ENCODE data around the gene JARID2.

Gene JARID2

DNA sequence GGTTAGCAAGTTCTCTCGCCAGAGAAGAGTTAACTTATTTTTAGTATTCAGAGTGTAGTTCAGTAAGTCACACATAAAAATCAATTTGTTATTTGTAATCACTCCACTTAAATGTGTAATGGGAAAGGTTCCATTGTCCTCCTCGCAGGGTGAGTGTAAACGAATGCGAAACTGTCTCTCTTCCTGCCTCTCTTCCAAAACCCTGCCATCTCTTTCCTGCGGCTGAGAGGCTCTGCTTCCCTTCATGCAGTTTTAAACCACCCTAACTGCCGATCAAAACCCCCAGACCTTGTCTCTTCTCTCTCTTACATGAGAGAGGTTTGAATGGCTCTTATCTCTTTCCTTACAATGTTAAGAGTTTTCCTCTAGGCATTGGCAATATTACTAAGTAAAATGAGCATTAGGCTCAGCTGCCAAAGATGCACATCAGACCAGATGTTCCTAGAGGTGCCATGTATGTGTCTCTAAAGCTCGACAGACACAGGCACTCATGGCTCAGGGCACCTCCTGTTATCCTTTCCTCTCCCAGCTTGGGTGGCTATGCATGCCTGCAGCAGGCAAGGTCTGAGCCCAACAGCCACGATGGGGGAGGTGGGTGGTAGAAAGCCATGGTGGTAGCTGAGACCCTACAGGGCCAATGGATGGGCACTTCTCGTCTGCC, 91.2 kb downstream of the JARID2 start:
- Mint-ChIP-seq H3K4me3 (no peak overlapping the region), H3K36me3 (ENCODE audit: insufficient read depth) (peaks cover 4% of the 10 kb centered on the region), H3K9me3 (no peaks in the 10 kb centered on the region), H3K4me1 (ENCODE audit: low read depth in 2 of 2) (peaks cover 57 to 58% of the 10 kb centered on the region in 2 donors), H3K27ac (peak overlapping the region in 1 of 2 donors; percentile 35), H3K27me3 (no peaks in the 10 kb centered on the region)
- DNase-seq, result no peak
- no peak for ATAC-seq (replicated peaks)

DNA sequence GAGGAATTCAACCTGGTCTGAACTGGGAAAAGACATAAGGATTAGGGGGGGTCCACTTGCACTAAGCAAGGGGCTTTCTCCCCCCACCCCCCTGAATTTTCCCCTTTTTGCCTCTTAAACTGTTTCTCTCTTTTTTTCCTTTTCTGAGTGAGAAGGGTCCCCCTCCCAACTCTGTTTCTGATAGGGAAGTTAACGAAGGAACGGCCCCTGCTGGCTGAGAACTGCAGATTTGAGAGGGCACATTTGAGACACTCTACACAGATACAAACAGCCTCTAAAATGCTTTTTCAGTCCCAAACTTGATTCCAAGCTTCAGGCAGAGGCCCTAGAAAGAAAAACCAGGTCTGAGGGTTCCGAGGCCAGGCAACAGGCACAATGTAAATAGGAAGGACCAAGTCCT, 91.7 kb downstream of the JARID2 start:
- H3K36me3 Mint-ChIP-seq (ENCODE audit: insufficient read depth), result peaks cover 5% of the 10 kb centered on the region
- no peaks in the 10 kb centered on the region for H3K9me3 Mint-ChIP-seq
- H3K4me1 Mint-ChIP-seq (ENCODE audit: low read depth in 2 of 2), result peaks cover 60 to 61% of the 10 kb centered on the region in 2 donors
- no peaks in the 10 kb centered on the region for H3K27me3 Mint-ChIP-seq
- peak overlapping the region; percentile 35 to 80 for H3K27ac Mint-ChIP-seq
- no peak overlapping the region for H3K4me3 Mint-ChIP-seq
- DNase-seq, result no peak
- ATAC-seq (replicated peaks), result no peak

DNA sequence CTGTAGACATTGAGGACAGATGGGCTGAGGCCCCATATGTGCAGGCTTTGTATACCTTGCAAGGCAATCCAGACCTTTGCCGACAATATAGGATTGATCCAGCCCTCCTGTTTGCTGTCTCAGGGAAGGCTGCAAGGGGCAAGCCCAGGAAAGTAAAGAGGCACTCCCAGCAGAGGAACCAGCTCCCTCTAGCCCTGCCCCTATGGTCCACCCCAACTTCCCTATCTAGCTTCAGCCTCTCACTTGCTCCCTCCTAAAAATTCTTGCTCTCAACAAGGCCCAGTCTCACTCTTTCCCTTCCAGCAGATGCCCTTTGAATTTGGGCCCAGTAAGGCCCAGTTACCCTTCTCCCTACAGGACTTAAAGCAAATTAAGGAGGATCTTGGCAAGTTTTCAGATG, 92.6 kb downstream of the JARID2 start:
- peak overlapping the region; percentile 13 to 80 for H3K27ac Mint-ChIP-seq
- peaks cover 5% of the 10 kb centered on the region for H3K36me3 Mint-ChIP-seq (ENCODE audit: insufficient read depth)
- H3K4me3 Mint-ChIP-seq, result no peak overlapping the region
- no peak for DNase-seq
- peaks cover 58 to 59% of the 10 kb centered on the region in 2 donors for H3K4me1 Mint-ChIP-seq (ENCODE audit: low read depth in 2 of 2)
- H3K9me3 Mint-ChIP-seq, result no peaks in the 10 kb centered on the region
- ATAC-seq (replicated peaks), result no peak
- no peaks in the 10 kb centered on the region for H3K27me3 Mint-ChIP-seq

DNA sequence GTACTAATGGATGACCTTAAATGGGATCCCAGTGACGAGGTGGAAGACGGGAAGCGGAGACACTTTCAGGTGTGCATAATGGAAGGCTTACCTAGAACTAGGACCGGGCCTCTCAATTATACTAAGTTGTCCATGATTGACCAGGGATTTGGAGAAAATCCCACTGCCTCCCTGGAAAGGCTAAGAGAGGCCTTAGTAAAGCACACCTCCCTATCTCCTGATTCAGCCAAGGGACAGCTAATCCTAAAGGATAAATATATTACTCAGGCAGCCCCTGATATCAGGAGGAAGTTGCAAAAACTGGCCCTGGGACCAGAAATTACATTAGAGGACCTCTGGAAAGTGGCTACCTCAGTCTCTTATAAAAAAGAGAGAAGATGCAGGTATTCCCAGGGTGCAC, 93.2 kb downstream of the JARID2 start:
- Mint-ChIP-seq H3K4me1 (ENCODE audit: low read depth in 2 of 2) (peaks cover 59 to 63% of the 10 kb centered on the region in 2 donors), H3K27ac (peak overlapping the region; percentile 13 to 28), H3K36me3 (ENCODE audit: insufficient read depth) (peaks cover 5% of the 10 kb centered on the region), H3K27me3 (no peaks in the 10 kb centered on the region), H3K4me3 (no peak overlapping the region), H3K9me3 (no peaks in the 10 kb centered on the region)
- ATAC-seq (replicated peaks), result no peak
- no peak for DNase-seq

DNA sequence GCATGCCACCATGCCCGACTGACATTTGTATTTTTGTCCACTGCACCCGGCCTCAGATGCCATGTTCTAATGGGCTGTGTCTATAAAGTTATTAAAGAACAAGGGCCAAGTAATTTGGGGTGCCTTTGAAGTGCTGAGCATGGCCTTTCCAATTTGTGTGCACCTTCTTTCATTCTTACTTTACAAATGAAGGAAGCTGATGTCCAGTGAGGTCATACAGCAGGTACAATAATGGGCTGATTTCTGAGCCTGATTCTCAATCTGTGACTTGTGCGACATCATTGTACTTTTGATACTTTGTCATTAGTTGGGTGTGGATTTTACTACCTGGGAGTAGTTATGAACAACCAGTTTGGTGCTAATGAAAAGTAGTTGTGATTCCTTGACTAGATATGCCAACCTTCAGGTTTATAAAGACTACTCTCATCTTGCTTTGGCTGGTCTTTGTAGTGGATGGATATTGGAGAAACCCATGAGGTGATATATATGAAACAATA, 94.3 kb downstream of the JARID2 start:
- no peaks in the 10 kb centered on the region for H3K9me3 Mint-ChIP-seq
- DNase-seq (no peak), ATAC-seq (replicated peaks) (no peak)
- peak overlapping the region in 1 of 2 donors; percentile 73 for H3K27ac Mint-ChIP-seq
- no peaks in the 10 kb centered on the region for H3K27me3 Mint-ChIP-seq
- peak overlapping the region; percentile 35 to 56 for H3K4me3 Mint-ChIP-seq
- peaks cover 5% of the 10 kb centered on the region for H3K36me3 Mint-ChIP-seq (ENCODE audit: insufficient read depth)
- H3K4me1 Mint-ChIP-seq (ENCODE audit: low read depth in 2 of 2), result peaks cover 56 to 59% of the 10 kb centered on the region in 2 donors

DNA sequence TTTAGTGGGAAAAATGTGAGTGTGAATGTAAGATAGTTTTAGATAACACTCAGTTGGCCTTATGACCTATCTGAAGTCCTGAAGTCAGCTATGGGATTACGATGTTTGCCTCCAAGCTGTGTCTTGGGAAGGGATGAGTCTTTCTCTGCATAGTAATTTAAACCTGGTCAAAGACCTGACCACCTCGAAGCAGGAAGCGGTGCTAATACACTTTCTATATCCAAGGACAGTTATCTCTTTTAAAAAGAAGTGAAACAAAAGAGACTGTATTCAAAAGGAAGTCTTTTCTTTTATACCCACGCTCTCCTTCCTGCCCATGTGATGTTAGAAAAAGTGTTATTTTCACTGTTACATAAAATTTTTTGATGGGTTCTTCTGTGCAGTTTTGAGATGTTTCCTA, 94.9 kb downstream of the JARID2 start:
- Mint-ChIP-seq H3K27ac (peak overlapping the region; percentile 16 to 73), H3K4me3 (peak overlapping the region; percentile 35 to 56), H3K36me3 (ENCODE audit: insufficient read depth) (peaks cover 2% of the 10 kb centered on the region), H3K27me3 (no peaks in the 10 kb centered on the region), H3K9me3 (no peaks in the 10 kb centered on the region), H3K4me1 (ENCODE audit: low read depth in 2 of 2) (peaks cover 53 to 55% of the 10 kb centered on the region in 2 donors)
- ATAC-seq (replicated peaks) (peak; percentile 48), DNase-seq (no peak)

DNA sequence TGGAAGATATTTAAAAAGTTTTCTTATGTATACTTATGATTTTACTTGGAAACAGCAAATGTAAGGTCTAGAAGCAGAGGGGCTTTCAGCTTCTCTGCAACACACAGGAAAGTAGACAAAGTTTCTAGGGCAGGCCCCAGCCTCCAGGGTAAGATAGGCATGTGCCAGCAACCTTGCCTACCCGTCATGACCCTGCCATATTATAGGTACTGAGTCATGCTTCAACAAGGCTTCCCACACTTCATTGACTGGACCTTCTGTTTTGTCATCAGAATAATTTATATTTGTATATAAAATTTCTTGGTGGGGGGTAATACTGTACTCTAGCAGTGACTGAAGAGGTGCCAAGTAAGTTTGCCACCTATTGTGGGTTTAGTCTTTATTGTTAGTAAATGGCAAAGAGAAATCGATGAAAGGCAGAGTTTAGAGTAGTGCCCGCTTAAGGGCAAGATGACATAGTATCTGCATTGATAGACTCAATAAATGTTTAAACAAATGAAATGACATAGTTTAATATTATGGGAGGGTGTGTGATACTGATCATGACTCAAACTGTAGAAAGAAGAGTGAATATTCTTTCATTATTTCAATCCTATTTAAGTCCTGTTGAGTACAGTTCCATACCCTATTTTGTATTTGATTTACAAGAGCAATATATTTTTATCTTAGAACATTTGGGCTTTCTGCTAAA, 95.6 kb downstream of the JARID2 start:
- peak overlapping the region; percentile 16 to 73 for H3K27ac Mint-ChIP-seq
- ATAC-seq (replicated peaks), result peak; percentile 39
- DNase-seq, result no peak

DNA sequence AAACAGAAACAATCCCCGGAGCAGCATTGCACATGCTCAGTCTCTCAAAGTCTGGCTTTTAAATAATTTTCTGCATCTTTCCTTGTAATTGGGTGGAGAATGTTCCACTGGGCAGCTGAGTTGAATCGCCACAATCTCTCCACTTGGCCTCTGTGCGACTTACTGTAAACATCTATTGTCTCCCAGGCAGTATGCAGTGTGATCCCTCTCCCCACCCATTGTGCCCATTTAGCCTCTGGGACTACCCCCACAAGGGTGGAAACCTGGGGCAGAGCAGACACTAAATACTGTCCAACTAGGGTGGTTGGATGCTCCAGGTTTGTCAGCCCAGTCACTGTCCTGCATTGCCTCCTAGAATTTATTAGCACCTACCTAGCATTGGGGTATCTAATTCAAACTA, 96.2 kb downstream of the JARID2 start:
- H3K27me3 Mint-ChIP-seq, result no peaks in the 10 kb centered on the region
- no peak for ATAC-seq (replicated peaks)
- no peak for DNase-seq
- peaks cover 56 to 57% of the 10 kb centered on the region in 2 donors for H3K4me1 Mint-ChIP-seq (ENCODE audit: low read depth in 2 of 2)
- H3K27ac Mint-ChIP-seq, result peak overlapping the region in 1 of 2 donors; percentile 73
- H3K4me3 Mint-ChIP-seq, result no peak overlapping the region
- no peaks in the 10 kb centered on the region for H3K9me3 Mint-ChIP-seq
- H3K36me3 Mint-ChIP-seq (ENCODE audit: insufficient read depth), result peaks cover 2% of the 10 kb centered on the region

More for the DNA sequence above, 95.6 kb downstream of the JARID2 start:
- no peaks in the 10 kb centered on the region for H3K9me3 Mint-ChIP-seq
- H3K4me1 Mint-ChIP-seq (ENCODE audit: low read depth in 2 of 2), result peaks cover 55 to 57% of the 10 kb centered on the region in 2 donors
- H3K27me3 Mint-ChIP-seq, result no peaks in the 10 kb centered on the region
- peaks cover 2% of the 10 kb centered on the region for H3K36me3 Mint-ChIP-seq (ENCODE audit: insufficient read depth)
- H3K4me3 Mint-ChIP-seq, result peak overlapping the region; percentile 35 to 56

DNA sequence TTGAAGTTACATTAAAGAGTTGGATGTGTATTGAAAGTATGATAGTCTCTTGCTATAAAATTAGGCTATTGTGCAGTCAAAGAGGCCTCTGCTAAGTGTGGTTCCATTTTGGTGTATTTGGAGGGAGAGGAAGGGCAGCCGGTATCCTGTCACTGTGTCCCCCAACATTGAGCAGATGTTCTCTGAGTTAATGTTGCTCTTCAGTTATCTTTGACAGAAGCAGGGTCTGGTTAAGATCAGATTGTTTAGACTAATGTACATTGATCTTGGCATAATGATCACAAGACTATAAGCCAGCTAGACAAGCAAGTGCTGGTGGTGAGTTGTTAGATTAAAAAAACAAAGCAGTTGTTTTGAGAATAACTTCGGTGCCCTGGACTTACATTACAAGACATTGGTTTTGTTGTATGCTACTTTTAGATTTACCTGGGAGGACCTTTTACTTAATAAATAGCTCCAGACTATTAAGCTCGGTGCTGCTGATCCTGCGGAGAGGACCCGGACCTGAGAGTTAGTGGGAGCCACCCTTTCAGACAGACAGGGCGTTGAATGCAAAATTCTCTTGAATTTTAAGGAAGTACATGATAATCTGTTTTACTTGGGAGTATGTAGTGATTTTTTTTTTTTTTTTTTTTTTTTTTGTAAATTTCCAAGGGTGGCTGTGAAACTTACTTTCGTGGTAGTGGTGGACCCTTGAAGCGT, 97.8 kb downstream of the JARID2 start:
- H3K4me1 Mint-ChIP-seq (ENCODE audit: low read depth in 2 of 2), result peaks cover 46 to 60% of the 10 kb centered on the region in 2 donors
- H3K27ac Mint-ChIP-seq, result no peak overlapping the region
- no peaks in the 10 kb centered on the region for H3K27me3 Mint-ChIP-seq
- peaks cover 2% of the 10 kb centered on the region for H3K36me3 Mint-ChIP-seq (ENCODE audit: insufficient read depth)
- ATAC-seq (replicated peaks), result no peak
- peak overlapping the region in 1 of 2 donors; percentile 36 for H3K4me3 Mint-ChIP-seq
- H3K9me3 Mint-ChIP-seq, result no peaks in the 10 kb centered on the region
- DNase-seq, result no peak

DNA sequence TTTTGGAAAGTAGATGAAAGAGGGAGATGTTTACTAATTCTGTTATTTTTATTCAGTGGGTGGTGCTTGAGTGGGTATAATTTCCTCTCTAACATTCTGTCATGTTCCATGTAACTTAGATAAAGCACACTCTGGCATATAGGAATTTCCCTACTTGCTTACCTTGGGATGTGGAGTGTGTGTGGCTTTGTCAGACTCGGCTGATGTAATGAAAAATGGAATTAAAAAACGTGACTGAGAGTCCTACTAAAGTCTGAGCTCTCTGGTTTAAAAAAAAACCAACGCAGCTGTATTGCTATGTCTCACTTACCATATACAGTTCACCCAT, 98.3 kb downstream of the JARID2 start:
- DNase-seq, result no peak
- peaks cover 2% of the 10 kb centered on the region for H3K36me3 Mint-ChIP-seq (ENCODE audit: insufficient read depth)
- peaks cover 45 to 61% of the 10 kb centered on the region in 2 donors for H3K4me1 Mint-ChIP-seq (ENCODE audit: low read depth in 2 of 2)
- H3K27me3 Mint-ChIP-seq, result no peaks in the 10 kb centered on the region
- ATAC-seq (replicated peaks), result no peak
- no peak overlapping the region for H3K27ac Mint-ChIP-seq
- no peak overlapping the region for H3K4me3 Mint-ChIP-seq
- H3K9me3 Mint-ChIP-seq, result no peaks in the 10 kb centered on the region

DNA sequence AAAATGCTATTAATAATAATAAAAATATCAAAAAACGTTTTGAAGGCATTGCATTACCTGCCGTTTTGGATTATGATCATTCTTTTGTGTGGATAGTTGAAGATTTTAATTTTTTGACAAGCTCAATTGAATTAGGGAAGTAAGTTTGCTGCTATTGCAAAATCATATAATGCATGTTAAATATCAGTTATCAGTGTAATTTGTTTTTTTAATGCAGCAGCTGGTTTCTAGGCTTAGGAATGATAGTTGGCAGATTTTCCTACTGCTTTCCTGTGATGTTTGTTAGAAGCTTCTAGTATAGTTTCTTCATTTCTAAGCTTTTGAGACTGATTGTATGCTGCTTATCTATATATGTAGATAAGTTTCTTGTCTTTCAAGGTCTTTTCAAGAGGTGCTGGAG, 99.0 kb downstream of the JARID2 start:
- ATAC-seq (replicated peaks) (no peak), DNase-seq (no peak)
- no peak overlapping the region for H3K4me3 Mint-ChIP-seq
- H3K27ac Mint-ChIP-seq, result no peak overlapping the region
- H3K9me3 Mint-ChIP-seq, result no peaks in the 10 kb centered on the region
- no peaks in the 10 kb centered on the region for H3K27me3 Mint-ChIP-seq
- peaks cover 5% of the 10 kb centered on the region for H3K36me3 Mint-ChIP-seq (ENCODE audit: insufficient read depth)
- peaks cover 45 to 65% of the 10 kb centered on the region in 2 donors for H3K4me1 Mint-ChIP-seq (ENCODE audit: low read depth in 2 of 2)

DNA sequence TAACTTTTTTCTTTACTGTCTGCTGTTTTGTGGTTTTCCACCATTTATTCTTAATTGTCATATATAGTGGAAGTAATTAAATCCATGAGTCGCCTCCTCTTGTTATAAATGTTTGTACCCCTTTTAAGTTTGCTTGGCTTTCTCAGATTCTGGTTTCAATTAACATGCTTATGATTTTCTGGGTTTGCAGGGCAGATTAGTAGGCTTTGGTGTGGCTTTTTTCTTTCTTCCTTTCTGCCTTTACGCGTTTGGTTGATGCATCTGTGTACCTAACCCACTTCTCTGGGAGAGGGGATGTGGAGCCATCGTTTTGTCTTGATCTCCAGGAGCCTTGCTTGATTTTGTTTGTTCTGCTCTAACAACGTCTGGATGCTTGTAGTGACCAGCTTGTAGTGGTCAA, 100.4 kb downstream of the JARID2 start:
- no peak overlapping the region for H3K4me3 Mint-ChIP-seq
- peaks cover 5% of the 10 kb centered on the region for H3K36me3 Mint-ChIP-seq (ENCODE audit: insufficient read depth)
- no peak for DNase-seq
- H3K27me3 Mint-ChIP-seq, result no peaks in the 10 kb centered on the region
- H3K4me1 Mint-ChIP-seq (ENCODE audit: low read depth in 2 of 2), result peaks cover 39 to 57% of the 10 kb centered on the region in 2 donors
- H3K9me3 Mint-ChIP-seq, result no peaks in the 10 kb centered on the region
- no peak for ATAC-seq (replicated peaks)
- peak overlapping the region in 1 of 2 donors; percentile 13 for H3K27ac Mint-ChIP-seq

DNA sequence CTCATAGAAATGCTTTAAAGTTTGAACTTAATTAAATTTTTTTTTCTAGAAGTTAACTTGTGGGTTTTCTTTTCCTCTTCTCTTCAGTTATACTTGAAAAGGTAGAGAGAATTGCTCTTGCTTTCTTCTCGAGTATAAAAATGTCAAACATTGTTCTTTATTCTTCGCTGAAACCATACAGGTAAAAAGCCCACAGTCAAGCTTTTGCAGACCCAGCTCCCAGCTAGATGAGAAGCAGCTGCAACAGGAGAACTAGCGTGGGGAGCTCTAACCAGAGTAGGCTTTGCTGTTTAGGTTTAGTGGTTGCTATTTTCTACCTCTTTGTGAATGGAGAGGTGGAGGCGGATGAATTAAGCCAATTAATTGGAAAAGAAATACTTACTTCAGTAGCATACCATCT, 102.7 kb downstream of the JARID2 start:
- Mint-ChIP-seq H3K9me3 (no peaks in the 10 kb centered on the region), H3K27ac (no peak overlapping the region), H3K36me3 (ENCODE audit: insufficient read depth) (peaks cover 3% of the 10 kb centered on the region), H3K4me1 (ENCODE audit: low read depth in 2 of 2) (peaks cover 37 to 58% of the 10 kb centered on the region in 2 donors), H3K27me3 (no peaks in the 10 kb centered on the region), H3K4me3 (no peak overlapping the region)
- ATAC-seq (replicated peaks), result no peak
- no peak for DNase-seq
